Activated CD4-positive, alpha-beta T cell treated with anti-CD3 and anti-CD28 coated beads for 24 hours (primary cell): ENCODE data around the gene JKAMP.

Experiments
- DNase-seq, 2 donors: peaks; one replicate each; pipeline ENCODE4 v3.0.0-alpha.2; 2020; ENCODE audit warnings: low read depth in 2 of 2

The JKAMP gene

DNA sequence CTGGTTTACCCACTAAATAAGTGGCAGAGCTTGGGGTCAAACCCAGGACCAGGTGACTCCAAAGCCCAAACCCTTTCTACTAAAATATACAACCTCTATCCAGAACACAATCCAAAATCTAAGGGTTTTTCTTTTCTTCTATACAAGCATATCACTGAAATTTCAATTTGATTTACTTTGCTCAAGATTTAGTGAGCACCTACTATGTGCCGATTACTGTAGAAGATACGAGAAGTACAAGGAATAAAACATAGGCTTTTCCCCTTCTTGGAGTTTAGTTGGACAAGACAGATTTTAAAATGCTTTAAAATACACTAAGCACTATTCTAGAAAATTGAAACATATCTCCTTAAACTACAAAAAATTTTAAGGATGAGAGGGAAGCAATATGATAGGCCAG, 2.9 kb upstream of the JKAMP start:
- no peak for DNase-seq

GRCh38 chr14:59481871-59482540, 2.3 kb upstream of the JKAMP start:
- DNase-seq = no peak

GRCh38 chr14:59482541-59483331, 1.6 kb upstream of the JKAMP start:
- DNase-seq = no peak

DNA sequence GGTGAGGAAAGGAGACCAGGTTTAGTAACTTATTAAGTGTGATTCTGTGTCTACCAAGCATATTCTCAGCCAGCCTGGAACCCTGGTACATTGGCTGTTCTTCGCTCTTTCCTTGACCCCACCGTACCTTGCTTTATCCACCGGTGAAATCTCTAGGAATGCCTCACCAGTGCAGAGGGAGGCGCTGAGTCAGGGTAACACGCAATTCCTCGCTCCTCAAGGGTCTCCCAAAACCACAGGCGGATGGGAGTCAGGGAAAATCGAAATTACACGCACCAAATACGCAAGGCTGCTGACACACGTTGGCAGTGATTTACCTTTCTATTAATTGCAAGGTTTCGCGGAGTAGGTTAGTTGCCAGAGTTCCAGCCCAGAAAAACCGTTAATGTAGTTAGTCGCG, 954 bp upstream of the JKAMP start:
- no peak for DNase-seq

DNA sequence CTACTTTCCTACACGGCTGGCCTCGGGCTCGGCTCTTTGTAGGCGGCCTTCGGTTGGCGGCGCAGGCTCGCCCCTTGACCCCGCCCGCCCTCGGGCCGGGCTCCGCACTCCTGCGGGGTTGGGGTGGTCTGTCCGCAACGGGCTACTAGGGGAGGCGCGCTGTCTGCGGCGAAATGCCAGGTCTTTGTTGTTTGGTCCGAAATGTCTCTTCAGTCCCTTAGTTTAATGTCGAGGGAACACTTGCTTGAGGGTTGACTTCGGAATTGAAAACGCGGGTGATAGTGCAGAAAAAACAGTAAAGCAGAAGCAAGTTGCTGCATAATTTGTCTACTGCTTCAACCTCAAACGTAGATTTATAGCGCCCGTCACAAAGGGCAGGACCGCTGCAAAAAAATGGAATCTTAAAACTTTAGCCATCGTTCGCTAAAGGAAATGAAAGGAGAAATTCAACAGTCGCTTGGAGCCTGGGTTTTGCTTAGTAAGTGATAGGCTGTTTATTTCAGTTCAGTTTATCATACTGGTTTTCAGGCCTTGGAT, 390 bp downstream of the JKAMP start:
- DNase-seq = no peak

DNA sequence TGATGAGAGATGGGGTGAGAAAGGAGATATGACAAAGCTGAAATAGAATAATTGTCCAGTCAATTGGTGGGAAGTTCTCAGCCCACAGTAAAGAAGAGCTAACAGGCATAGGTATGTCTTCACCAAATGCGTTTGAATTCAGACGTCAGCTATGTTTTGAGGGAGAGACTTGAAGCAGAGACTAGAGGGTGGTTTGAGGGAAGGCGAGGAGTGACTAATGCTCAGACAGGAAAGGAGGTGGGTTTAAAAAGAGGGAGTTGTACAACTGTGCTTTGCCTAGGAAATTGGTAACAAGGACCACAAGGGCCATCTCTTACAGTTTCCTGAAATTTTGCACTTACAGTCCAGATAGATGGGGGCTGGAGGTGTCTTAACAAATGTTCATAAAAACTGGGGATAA, 6.4 kb downstream of the JKAMP start:
- no peak for DNase-seq

DNA sequence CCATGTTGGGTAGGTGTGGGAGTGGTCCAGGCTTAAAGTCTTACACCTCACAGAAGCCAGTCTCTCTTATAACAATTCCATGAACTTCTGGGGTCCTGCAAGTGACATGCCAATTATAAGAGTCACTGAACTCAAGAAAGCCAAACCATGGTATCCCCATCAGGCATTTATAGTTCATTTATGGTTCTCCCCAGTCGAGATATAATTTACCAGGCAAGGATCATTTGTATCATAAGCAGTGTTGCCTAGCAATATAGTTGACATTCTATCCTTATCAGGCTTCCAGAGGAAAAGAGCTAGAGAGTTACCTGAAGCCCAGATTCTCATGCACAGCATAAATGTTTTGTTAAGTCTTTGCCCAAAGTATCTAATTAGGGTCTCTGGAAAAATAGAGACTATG, 8.1 kb downstream of the JKAMP start:
- no peak for DNase-seq

GRCh38 chr14:59500732-59501131, 16.4 kb downstream of the JKAMP start:
- DNase-seq = no peak

DNA sequence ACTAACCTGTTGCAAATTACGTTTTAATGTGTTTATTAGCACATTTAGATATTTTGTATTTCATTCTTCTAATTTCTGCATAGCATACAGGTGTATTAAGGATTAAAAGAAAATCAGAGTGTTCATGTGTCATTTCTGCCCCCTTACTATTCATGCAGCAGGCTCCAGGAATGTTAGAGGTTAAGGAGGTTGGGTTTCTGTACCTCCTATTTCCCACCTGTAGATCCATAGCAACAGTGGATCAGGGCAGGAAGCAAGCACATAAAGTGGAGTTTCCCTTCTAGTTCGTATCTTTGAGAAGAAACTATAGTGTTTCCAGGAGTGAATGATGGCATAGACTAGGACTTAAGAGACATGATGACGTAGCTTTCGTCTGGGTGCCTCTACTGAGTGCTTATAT, 18.9 kb downstream of the JKAMP start:
- DNase-seq = no peak

GRCh38 chr14:59507063-59507751, 22.9 kb downstream of the JKAMP start:
- peak in 1 of 2 donors; percentile 38 for DNase-seq

- no peak for DNase-seq
These were observed 23.4 kb downstream of the JKAMP start for GRCh38 chr14:59507752-59508103.

DNA sequence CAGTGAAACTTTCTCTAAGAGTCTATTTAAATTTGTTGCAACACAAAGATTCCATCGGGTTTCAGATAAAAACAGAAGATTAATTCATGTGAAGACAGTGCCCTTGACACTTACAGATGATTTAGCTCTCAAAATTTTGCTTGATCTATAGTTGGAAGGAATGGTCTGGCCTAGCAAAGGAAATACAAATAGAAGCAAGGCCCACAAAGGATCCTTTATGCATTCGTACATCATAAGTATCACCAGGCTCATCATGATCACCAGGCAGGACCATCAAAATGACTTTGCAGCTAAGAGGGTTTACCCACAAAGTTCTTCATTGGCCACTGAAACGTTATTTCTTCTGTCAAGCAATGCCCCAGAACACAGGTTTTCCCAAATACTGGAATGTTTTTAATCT, 24.8 kb downstream of the JKAMP start:
- no peak for DNase-seq

DNA sequence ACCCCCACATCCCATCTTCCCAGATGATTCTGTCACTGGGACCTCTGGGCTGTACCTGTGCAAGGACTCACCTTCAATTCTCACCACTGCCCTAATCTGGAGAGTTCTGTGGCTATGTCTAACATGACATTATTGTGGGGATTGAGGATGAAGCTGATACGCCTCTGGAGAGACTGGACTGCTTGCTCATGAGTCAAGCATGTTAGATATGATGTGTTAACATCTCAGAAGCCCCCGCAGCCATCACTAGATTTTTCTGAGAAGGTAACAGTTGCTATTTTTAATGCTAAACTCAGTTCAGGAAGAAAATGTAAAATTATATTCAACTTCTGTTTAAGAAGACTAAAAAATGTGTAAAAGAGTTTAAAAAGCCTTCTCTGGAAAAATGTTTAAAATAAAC, 25.7 kb downstream of the JKAMP start:
- no peak for DNase-seq

DNA sequence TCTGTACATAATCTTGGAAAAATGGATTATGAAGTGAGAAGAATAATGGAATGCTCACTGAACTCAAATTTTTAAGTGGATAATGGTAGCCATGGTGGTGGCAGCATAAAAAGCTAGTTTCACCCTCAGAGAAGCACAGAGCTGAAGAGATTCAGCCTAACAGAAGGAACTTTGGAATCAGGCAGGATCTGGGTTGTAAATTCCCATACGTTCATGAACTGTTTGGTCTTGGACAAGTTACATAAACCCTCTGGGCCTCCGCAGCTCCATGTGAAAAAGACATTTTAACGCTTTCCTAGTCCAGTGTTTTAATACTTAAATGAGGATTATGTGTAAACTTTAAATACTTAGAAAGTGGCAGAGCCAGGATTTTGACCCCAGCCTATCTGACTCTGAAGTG, 26.6 kb downstream of the JKAMP start:
- DNase-seq = no peak

- no peak for DNase-seq
These were observed 27.7 kb downstream of the JKAMP start for GRCh38 chr14:59511916-59512575.

DNA sequence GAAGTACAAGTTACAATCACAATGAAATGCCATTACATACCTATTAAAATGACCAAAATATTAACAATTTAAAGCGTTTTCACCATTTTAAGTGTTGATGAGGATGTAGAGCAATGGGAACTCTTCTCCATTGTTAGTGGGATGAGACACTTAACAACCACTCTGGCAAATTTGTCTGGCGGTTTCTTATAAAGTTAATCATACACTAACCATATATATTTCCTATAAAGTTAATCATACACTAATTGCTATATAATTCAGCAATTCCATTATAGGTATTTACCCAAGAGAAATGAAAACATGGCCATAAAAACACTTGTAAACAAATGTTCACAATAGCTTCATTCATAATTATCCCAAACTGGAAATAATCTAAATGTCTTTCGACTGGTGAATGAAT, 35.9 kb downstream of the JKAMP start:
- no peak for DNase-seq

DNA sequence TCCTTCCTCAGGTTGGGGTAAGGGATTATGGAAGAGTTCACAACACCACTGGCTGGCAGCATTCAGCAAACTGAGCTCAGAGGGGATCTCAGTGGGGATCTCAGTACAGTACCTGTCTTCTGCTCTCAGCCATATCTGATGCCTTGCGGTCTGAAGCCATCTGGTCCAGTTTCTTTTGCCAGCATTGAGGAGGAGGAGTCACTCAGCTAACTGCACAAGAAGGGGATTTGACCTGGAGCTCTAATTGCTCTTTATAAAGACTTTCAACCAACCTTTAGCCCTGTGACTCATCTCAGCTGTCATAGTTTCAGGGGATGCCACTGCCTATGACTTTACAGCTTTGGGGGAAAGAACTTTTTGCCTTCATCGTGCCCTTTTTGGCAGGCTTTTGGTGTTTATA, 44.9 kb downstream of the JKAMP start:
- DNase-seq = no peak

DNA sequence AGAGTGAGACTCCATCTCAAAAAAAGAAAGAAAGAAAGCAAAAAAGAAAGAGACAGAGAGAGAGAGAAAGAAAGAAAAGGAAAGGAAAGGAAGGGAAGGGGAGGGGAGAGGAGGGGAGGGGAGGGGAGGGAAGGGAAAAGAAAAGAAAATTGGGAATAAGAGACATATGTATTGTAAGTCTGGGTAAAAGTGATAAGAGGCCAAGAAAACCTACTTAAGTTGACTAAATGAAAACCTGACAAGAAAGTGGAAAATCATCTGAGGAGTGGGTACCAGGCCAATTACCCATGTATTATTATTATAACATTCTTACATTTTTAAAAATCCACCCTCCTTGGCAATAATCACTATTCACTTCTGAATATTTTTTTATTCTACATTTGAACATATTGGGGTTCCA, 46.0 kb downstream of the JKAMP start:
- DNase-seq = no peak

GRCh38 chr14:59532419-59532818, 48.1 kb downstream of the JKAMP start:
- DNase-seq = no peak

DNA sequence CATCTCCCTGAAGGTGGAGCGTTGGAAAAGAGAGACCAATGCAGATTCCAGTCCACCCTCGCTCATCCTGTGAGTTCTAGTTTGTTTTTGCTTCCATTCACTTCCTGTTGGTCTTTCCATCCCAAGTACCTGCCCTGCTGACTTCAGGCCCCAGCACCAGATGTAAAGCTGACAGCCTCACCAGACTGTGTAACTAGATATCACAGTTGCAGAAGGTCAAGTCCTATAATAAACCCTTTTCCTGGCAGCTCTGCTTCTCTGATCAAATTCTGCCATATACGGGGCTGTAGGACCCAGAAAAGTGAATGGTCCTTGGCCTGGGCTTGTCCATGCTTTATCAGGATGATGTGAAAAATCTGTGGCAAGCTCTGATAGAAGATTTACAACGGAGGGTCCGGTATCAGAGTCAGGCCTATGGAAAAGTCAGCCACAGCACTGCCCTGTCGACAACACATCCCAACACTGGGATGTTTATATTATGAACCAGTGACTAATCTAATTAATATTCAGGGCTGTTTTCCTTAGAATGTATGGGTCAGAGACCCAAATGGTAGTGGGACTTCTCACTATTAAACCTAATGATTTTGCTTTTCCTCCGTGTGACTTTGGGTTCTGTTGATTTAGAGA, 50.2 kb downstream of the JKAMP start:
- no peak for DNase-seq

DNA sequence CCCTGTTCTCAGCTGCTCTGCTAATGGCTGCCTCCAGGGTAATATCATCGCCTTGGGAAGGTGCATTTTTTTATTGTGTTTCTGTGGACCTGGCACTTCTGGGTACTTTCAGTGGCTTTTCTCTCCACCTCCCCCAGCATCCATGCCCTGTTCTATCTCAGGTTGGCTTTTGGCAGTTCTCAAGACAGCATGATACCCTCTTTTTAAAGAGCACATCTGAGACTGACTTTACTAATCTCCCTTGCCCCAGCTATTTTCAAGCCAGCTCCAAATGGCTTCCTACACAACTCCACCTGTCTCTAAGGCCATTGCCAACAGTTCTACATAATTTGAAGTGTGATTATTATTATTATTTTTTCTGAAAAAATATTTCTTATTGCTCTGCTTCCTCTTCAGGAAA, 53.2 kb downstream of the JKAMP start:
- no peak for DNase-seq

- no peak for DNase-seq
These were observed 54.6 kb downstream of the JKAMP start for GRCh38 chr14:59538936-59539335.
